ENCODE measurements around the gene TMCO6. TPM values are rescaled to one million over a fixed set of nuclear protein-coding genes. Genes with fewer than 3 reads are reported as not detected.
"Not testable (repeated sequence)": the region's sequence is repeated elsewhere in the genome, so short reads cannot be mapped to it uniquely, and the experiment has no call there.

TMCO6 gene
- total and polyA plus RNA-seq, 2 of the 8 experiments (the other 6 are each of a cell fraction or from before 2014, with no cell fraction given), result 29.0 to 40.9 TPM

GRCh38 chr5:140622301-140622700, 16.9 kb upstream of the TMCO6 start:
- CTCF ChIA-PET (ENCODE audit: partially characterized antibody), result interaction anchor here (0.6 to 1.5 kb wide), 2 partner anchors 16 kb away, joined by 3 read pairs; no protein-coding TSS in a partner anchor
- H4K20me1 ChIP-seq (replicated peaks in 1 of 2; ENCODE audit: control insufficient read depth in 1 of 2, insufficient read depth in 2 of 2, low read length in 2 of 2), result no peaks in the 10 kb centered on the region

GRCh38 chr5:140623061-140623460, 16.2 kb upstream of the TMCO6 start:
- CTCF ChIA-PET (ENCODE audit: partially characterized antibody), result interaction anchor here (1.1 to 1.5 kb wide), 2 partner anchors 12 to 16 kb away, joined by 3 read pairs; no protein-coding TSS in a partner anchor
- H3K9me3 ChIP-seq (ENCODE audit: insufficient read depth in 2 of 2, low read depth in 1 of 2, low read length in 1 of 2), result peaks cover 23 to 35% of the 10 kb centered on the region in 2 experiments
- H3K23me2 ChIP-seq (ENCODE audit: low read depth, low read length); H3K18ac ChIP-seq (ENCODE audit: extremely low read depth, low read length); FAIRE-seq; H3K9ac ChIP-seq (replicated peaks in 1 of 4; ENCODE audit: extremely low read depth in 1 of 4, low read depth in 3 of 4, low read length in 3 of 4); POLR2A ChIA-PET (ENCODE audit: partially characterized antibody); H3K4me3 ChIP-seq (ENCODE audit: extremely low read depth in 1 of 4, insufficient read depth in 2 of 4, low read depth in 3 of 4, low read length in 4 of 4); H3K4me1 ChIP-seq (replicated peaks in 1 of 4; ENCODE audit: control insufficient read depth in 3 of 4, insufficient read depth in 4 of 4, low read length in 3 of 4); H2BK20ac ChIP-seq (ENCODE audit: low read length); H2BK12ac ChIP-seq (ENCODE audit: low read depth, low read length); H3K14ac ChIP-seq (ENCODE audit: insufficient read length); H3K23ac ChIP-seq (ENCODE audit: insufficient read length); H3K27ac ChIP-seq (ENCODE audit: low read depth, low read length); H4K8ac ChIP-seq (ENCODE audit: extremely low read depth, insufficient read depth, low read length); H4K5ac ChIP-seq (ENCODE audit: insufficient read length, low read depth, low read length); H4K20me1 ChIP-seq (replicated peaks in 1 of 2; ENCODE audit: control insufficient read depth in 1 of 2, insufficient read depth in 2 of 2, low read length in 2 of 2); H2BK5ac ChIP-seq (ENCODE audit: low read depth, low read length); H3K36me3 ChIP-seq (ENCODE audit: control insufficient read depth in 2 of 4, insufficient read depth in 4 of 4, low read length in 3 of 4); H3K56ac ChIP-seq (replicated peaks; ENCODE audit: insufficient read length, low read depth, low read length); H3K4ac ChIP-seq (replicated peaks; ENCODE audit: insufficient read length, low read depth, low read length); H3K4me2 ChIP-seq (ENCODE audit: insufficient read depth in 1 of 2, low read depth in 2 of 2, low read length in 2 of 2); H2AK5ac ChIP-seq (ENCODE audit: low read depth, low read length); H4K91ac ChIP-seq (replicated peaks; ENCODE audit: insufficient read length, low read length); H3K27me3 ChIP-seq (replicated peaks in 1 of 4; ENCODE audit: control insufficient read depth in 3 of 4, extremely low read depth in 1 of 4, insufficient read depth in 3 of 4, low read length in 3 of 4); H3K79me2 ChIP-seq (ENCODE audit: control insufficient read depth in 1 of 2, insufficient read depth in 2 of 2, low read length in 2 of 2); H2BK120ac ChIP-seq (replicated peaks; ENCODE audit: low read depth, low read length); DNase-seq (ENCODE audit: low read depth in 1 of 2, low spot score in 2 of 2); H2BK15ac ChIP-seq (ENCODE audit: low read length); H2AFZ ChIP-seq (ENCODE audit: low read length); H3K79me1 ChIP-seq (ENCODE audit: low read depth, low read length): not testable (repeated sequence)

More at GRCh38 chr5:140622301-140622700, 16.9 kb upstream of the TMCO6 start:
- H3K36me3 ChIP-seq (ENCODE audit: control insufficient read depth in 2 of 4, insufficient read depth in 4 of 4, low read length in 3 of 4), result no peaks in the 10 kb centered on the region
- H3K9ac ChIP-seq (replicated peaks in 1 of 4; ENCODE audit: extremely low read depth in 1 of 4, low read depth in 3 of 4, low read length in 3 of 4), result no peak overlapping the region
- H2AK5ac ChIP-seq (ENCODE audit: low read depth, low read length), result no peak overlapping the region
- H3K9me3 ChIP-seq (ENCODE audit: insufficient read depth in 2 of 2, low read depth in 1 of 2, low read length in 1 of 2), result peaks cover 22 to 34% of the 10 kb centered on the region in 2 experiments
- TF ChIP-seq SUZ12 (IDR thresholded peaks at IDR 0.05; ENCODE audit: low read length), result no peak
- H2BK12ac ChIP-seq (ENCODE audit: low read depth, low read length), result no peak overlapping the region
- no peaks in the 10 kb centered on the region for H3K79me1 ChIP-seq (ENCODE audit: low read depth, low read length)
- H3K4ac ChIP-seq (replicated peaks; ENCODE audit: insufficient read length, low read depth, low read length), result no peak overlapping the region
- no peak overlapping the region for H3K14ac ChIP-seq (ENCODE audit: insufficient read length)
- no peak overlapping the region for H2BK15ac ChIP-seq (ENCODE audit: low read length)
- H3K23me2 ChIP-seq (ENCODE audit: low read depth, low read length), result no peaks in the 10 kb centered on the region
- no peak overlapping the region for H2AFZ ChIP-seq (ENCODE audit: low read length)
- FAIRE-seq (no peak), DNase-seq (ENCODE audit: low read depth in 1 of 2, low spot score in 2 of 2) (no peak)
- no peak overlapping the region for H3K4me2 ChIP-seq (ENCODE audit: insufficient read depth in 1 of 2, low read depth in 2 of 2, low read length in 2 of 2)
- no peaks in the 10 kb centered on the region for H3K4me1 ChIP-seq (replicated peaks in 1 of 4; ENCODE audit: control insufficient read depth in 3 of 4, insufficient read depth in 4 of 4, low read length in 3 of 4)
- POLR2A ChIA-PET (ENCODE audit: partially characterized antibody), result no interaction called here
- no peak overlapping the region for H3K18ac ChIP-seq (ENCODE audit: extremely low read depth, low read length)
- H3K79me2 ChIP-seq (ENCODE audit: control insufficient read depth in 1 of 2, insufficient read depth in 2 of 2, low read length in 2 of 2), result no peaks in the 10 kb centered on the region
- H4K91ac ChIP-seq (replicated peaks; ENCODE audit: insufficient read length, low read length), result no peak overlapping the region
- WGBS, 2 experiments (ENCODE audit: extremely low coverage in 1 of 2, insufficient coverage in 1 of 2, insufficient read length in 1 of 2, insufficient replicate concordance in 2 of 2, low coverage in 1 of 2, low lambda C conversion rate in 2 of 2, missing lambda C conversion rate in 1 of 2), result 92% methylated on average over 3 of the region's 3 CpGs; no CpG with 5 or more reads in 1 of the 2 experiments
- no peak overlapping the region for H2BK120ac ChIP-seq (replicated peaks; ENCODE audit: low read depth, low read length)
- H3K27ac ChIP-seq (ENCODE audit: low read depth, low read length), result no peak overlapping the region
- no peak overlapping the region for H3K4me3 ChIP-seq (ENCODE audit: extremely low read depth in 1 of 4, insufficient read depth in 2 of 4, low read depth in 3 of 4, low read length in 4 of 4)
- H3K23ac ChIP-seq (ENCODE audit: insufficient read length), result no peak overlapping the region
- H2BK20ac ChIP-seq (ENCODE audit: low read length), result no peak overlapping the region
- no peak overlapping the region for H2BK5ac ChIP-seq (ENCODE audit: low read depth, low read length)
- no peak overlapping the region for H4K5ac ChIP-seq (ENCODE audit: insufficient read length, low read depth, low read length)
- H4K8ac ChIP-seq (ENCODE audit: extremely low read depth, insufficient read depth, low read length), result no peak overlapping the region
- H3K56ac ChIP-seq (replicated peaks; ENCODE audit: insufficient read length, low read depth, low read length), result no peak overlapping the region
- H3K27me3 ChIP-seq (replicated peaks in 1 of 4; ENCODE audit: control insufficient read depth in 3 of 4, extremely low read depth in 1 of 4, insufficient read depth in 3 of 4, low read length in 3 of 4), result no peaks in the 10 kb centered on the region

Data from H1 (cell line).